Tibial artery (tissue), 4 donors: ENCODE data around the gene COMT.

Experiments
- DNase-seq, 2 donors: peaks; one replicate each; pipeline ENCODE4 v3.0.0-alpha.2; 2019
- H3K27ac ChIP-seq, 2 donors: fragments of 200-600 bp; sonication (generic) in 1 of 2; 1 replicate in 1 of 2; 2 replicates in 1 of 2; pipeline ENCODE4 v1.5.1; 2018 to 2019; ENCODE audit warnings: mild to moderate bottlenecking in 1 of 2
- H3K27me3 ChIP-seq, 2 donors: fragments of 200-600 bp; sonication (generic) in 1 of 2; one replicate each; pipeline versions ENCODE4 v1.5.1 to v1.6.0; 2016 to 2019
- H3K36me3 ChIP-seq, 3 donors: fragments of 200-600 bp; sonication (generic) in 2 of 3; one replicate each; pipeline ENCODE4 v1.5.1; 2016 to 2019; ENCODE audit warnings: mild to moderate bottlenecking in 2 of 3
- H3K4me1 ChIP-seq, 4 donors: fragments of 200-600 bp; sonication (generic) in 2 of 4; 1 replicate in 3 of 4; 2 replicates in 1 of 4; pipeline ENCODE4 v1.5.1; 2016 to 2019
- H3K4me3 ChIP-seq, 2 donors: fragments of 200-600 bp; sonication (generic) in 1 of 2; 1 replicate in 1 of 2; 2 replicates in 1 of 2; pipeline ENCODE4 v1.5.1; 2018 to 2019; ENCODE audit warnings: mild to moderate bottlenecking in 2 of 2
- H3K9me3 ChIP-seq, 3 donors: fragments of 200-600 bp; sonication (generic) in 1 of 3; one replicate each; pipeline ENCODE4 v1.5.1; 2016 to 2019
- intact Hi-C: fragments of 100-400 bp; cut with DNase I; formaldehyde crosslinking; loops from one replicate; pipeline ENCODE4 v1.15.0; 2023; ENCODE audit warnings: low total_unique reads
- TF ChIP-seq, protein P1 (sequence below), 2 experiments: fragments of 200-600 bp in 1 of 2; fragments of 450-650 bp in 1 of 2; IDR thresholded peaks; one replicate each; pipeline ENCODE4 v1.5.1; 2017 to 2019; ENCODE audit warnings: antibody characterized with exemption in 2 of 2, mild to moderate bottlenecking in 1 of 2, moderate library complexity in 1 of 2

Gene COMT

DNA sequence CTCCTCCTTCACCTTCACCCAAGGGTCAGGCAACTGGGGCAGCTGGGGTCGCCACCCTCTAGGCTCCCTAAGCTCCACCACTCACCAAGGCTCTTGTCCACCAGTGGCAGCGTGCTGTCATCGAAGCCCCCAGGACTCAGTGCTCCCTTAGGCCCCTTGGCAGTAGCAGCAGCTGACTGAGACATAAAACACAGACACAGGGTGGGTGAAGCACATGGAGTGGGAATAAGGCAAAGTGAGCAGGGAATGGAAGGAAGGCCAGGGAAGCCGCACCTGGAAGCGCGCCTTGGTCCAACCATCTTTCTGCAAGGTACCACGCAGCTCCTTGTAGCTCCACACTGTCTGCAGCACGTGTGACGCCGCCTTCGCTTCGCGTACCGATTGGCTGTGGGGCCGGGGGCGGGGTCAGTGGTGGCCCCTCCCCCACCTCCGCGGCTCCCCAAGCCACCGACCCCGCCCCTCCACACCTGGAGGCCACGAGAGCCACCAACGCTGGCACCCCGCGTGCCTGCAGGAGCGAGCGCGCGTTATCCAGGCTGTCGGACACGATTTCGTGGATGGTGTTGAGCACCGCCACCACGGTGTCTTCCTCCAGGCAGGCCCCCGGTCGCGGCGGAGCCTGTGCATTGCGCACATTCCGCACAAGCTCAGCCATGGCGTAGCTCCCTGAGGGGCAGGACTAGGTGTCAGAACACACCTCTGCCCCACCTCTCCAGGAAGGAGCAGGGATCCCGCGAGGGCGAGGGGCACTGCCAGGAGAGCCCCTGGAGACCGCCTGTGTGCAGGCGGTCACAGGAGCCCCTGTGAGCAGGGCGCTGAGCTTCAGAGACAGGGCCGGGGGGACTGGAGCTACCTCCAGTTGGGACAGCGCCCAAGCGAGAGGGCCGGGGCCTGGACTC, 31.3 kb downstream of the COMT start:
- peak overlapping the region in 1 of 2 donors; percentile 1 for H3K27ac ChIP-seq
- intact Hi-C loops = no loop called here
- H3K4me1 ChIP-seq = peaks cover 0 to 21% (median 6%) of the 10 kb centered on the region in 4 donors
- DNase-seq = no peak
- H3K36me3 ChIP-seq = peaks cover 9 to 89% (median 77%) of the 10 kb centered on the region in 3 donors
- H3K9me3 ChIP-seq = no peaks in the 10 kb centered on the region
- H3K4me3 ChIP-seq = no peak overlapping the region
- no peaks in the 10 kb centered on the region for H3K27me3 ChIP-seq
- TF ChIP-seq, protein P1, sequence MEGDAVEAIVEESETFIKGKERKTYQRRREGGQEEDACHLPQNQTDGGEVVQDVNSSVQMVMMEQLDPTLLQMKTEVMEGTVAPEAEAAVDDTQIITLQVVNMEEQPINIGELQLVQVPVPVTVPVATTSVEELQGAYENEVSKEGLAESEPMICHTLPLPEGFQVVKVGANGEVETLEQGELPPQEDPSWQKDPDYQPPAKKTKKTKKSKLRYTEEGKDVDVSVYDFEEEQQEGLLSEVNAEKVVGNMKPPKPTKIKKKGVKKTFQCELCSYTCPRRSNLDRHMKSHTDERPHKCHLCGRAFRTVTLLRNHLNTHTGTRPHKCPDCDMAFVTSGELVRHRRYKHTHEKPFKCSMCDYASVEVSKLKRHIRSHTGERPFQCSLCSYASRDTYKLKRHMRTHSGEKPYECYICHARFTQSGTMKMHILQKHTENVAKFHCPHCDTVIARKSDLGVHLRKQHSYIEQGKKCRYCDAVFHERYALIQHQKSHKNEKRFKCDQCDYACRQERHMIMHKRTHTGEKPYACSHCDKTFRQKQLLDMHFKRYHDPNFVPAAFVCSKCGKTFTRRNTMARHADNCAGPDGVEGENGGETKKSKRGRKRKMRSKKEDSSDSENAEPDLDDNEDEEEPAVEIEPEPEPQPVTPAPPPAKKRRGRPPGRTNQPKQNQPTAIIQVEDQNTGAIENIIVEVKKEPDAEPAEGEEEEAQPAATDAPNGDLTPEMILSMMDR (IDR thresholded peaks at IDR 0.05) = no peak

DNA sequence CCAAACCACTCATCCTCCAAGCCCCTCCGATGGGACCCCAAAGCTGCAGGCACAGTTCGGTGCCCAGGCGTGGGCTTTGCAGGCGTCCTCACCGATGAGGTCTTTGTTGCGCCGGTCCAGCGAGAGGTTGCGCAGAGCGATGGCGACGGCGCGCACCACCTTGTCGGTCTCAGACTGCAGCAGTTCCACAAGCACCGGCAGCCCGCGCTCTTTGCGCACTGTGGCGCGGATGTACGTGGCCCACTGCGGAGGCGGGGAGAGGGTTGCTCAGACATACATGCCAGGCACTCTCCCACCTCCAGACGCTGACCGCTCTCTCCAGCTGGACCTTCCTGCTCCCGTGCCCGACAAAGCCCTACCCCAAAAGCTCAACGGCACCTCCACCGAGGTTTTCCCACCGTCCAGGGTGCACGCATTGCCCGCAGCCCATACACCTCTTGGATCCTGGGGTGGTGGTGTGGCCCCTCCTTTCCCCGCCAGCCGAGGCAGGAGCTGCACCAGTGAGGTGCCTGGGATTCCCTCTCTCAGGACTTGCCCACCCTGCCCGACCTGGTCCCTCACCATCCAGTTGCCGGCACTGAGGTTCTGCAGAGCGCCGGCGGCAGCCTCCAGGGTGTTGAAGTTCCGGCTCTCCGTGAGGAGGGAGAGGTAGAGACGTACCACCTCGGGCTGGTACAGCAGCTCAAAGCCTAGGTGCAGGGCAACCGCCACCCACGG, 32.1 kb downstream of the COMT start:
- H3K36me3 ChIP-seq = peaks cover 9 to 89% (median 76%) of the 10 kb centered on the region in 3 donors
- intact Hi-C loops = no loop called here
- H3K4me3 ChIP-seq = no peak overlapping the region
- TF ChIP-seq, protein P1 (IDR thresholded peaks at IDR 0.05) = no peak
- H3K9me3 ChIP-seq = no peaks in the 10 kb centered on the region
- no peak overlapping the region for H3K27ac ChIP-seq
- peaks cover 0 to 21% (median 6%) of the 10 kb centered on the region in 4 donors for H3K4me1 ChIP-seq
- DNase-seq = no peak
- H3K27me3 ChIP-seq = no peaks in the 10 kb centered on the region

DNA sequence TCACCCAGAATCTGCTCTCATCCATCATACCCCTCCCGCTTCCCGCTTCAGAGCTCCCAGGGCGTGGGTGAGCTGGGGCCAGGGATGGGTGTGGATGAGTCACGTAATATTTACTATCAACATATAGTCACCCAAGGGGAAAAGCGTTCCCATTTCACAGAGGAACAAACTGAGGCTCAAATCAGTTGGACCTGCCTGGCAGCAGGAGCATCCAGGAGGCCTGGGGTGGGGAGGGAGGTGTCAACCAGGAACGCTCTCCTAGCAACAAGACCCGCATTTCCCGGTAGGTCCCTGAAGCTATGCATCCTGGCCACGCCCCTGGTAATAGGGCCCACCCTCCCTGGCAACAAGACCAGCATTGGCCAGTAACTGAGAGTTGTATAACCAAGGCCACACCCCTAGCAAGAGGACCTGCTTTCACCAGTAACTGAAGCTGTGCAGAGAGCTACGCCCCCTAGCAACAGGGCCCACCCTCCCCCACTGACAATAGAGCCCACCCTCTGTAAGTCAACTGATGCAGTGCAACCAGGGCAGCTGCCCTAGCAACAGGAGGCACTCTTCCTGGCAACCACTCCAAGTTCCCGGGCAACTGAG, 32.8 kb downstream of the COMT start:
- H3K36me3 ChIP-seq = peaks cover 9 to 89% (median 76%) of the 10 kb centered on the region in 3 donors
- H3K27me3 ChIP-seq = no peaks in the 10 kb centered on the region
- DNase-seq = peak in 1 of 2 donors; percentile 45
- H3K4me1 ChIP-seq = peaks cover 0 to 21% (median 6%) of the 10 kb centered on the region in 4 donors
- H3K27ac ChIP-seq = peak overlapping the region; percentile 39 to 47
- intact Hi-C loops = no loop called here
- TF ChIP-seq, protein P1 (IDR thresholded peaks at IDR 0.05) = no peak
- H3K4me3 ChIP-seq = no peak overlapping the region
- no peaks in the 10 kb centered on the region for H3K9me3 ChIP-seq

DNA sequence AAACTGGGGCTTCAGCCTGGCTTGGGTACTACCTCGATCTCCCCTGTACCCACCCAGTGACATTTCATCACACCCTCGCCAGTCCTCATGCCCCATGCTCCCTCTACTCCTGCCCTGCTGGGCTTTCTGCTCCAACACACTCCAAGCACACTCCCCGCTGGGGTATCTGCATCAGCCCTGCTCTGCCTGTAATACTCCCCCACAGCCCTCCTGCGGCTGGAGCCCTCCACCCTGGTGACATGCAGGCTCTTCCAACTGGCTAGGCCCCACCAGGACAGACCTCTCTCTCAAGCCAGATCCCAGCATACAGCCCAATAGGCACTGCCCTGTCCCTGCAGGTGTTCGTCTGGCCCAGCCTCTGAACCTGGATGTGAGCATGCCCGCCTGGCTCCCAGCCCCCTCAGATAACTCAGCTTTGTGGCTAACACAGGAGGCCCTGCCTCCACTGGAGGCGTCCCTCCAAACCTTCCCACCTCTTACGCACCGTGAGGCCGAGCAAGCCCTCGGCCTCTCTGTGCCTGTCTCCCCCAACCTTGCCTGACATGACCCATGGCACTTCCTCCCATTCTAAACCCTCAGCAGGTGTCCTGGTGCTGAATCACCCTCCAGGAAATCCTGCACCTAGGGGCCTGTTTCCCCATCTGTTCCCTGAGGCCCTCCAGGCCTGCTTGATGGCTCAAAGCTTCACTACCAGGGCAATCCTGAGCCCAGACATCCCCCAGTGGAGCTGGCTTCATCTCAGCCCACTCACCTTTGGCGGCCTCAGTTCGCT, 33.5 kb downstream of the COMT start:
- no peak for DNase-seq
- intact Hi-C loops = no loop called here
- TF ChIP-seq, protein P1 (IDR thresholded peaks at IDR 0.05) = no peak
- Histone ChIP-seq H3K27me3 (no peaks in the 10 kb centered on the region), H3K9me3 (no peaks in the 10 kb centered on the region), H3K4me3 (no peak overlapping the region), H3K4me1 (peaks cover 0 to 21% (median 6%) of the 10 kb centered on the region in 4 donors), H3K27ac (peak overlapping the region; percentile 39 to 47), H3K36me3 (peaks cover 9 to 89% (median 76%) of the 10 kb centered on the region in 3 donors)

DNA sequence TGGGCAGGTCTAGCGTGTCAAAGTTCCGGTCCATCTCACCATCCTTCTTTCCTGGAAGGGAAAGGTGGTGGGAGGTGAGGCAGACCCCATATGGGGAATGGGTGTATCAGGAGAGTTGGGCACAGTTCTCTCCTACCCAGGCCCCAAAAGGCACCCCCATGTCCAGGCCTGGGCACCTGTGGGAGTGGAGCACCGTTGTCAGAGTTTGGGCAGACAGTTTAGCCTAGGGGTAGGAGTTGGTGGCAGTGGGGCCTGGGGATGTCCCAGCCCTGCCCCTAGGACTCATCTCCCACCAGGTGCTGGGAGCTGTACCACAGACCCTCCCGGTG, 34.1 kb downstream of the COMT start:
- Histone ChIP-seq H3K36me3 (peaks cover 9 to 89% (median 79%) of the 10 kb centered on the region in 3 donors), H3K4me1 (peaks cover 0 to 15% (median 6%) of the 10 kb centered on the region in 4 donors), H3K4me3 (no peak overlapping the region), H3K9me3 (no peaks in the 10 kb centered on the region), H3K27me3 (no peaks in the 10 kb centered on the region), H3K27ac (peak overlapping the region; percentile 39 to 47)
- intact Hi-C loops = no loop called here
- DNase-seq = no peak
- TF ChIP-seq, protein P1 (IDR thresholded peaks at IDR 0.05) = no peak
